Right lobe of liver (tissue), 6 donors: Measurements from ENCODE around the gene MCF2L2. TPM values are rescaled to one million over a fixed set of nuclear protein-coding genes. Genes with fewer than 3 reads are reported as not detected.

Experiments used
- ATAC-seq, 4 donors: fragments of 200-7000 bp; cut with Tn5 transposase; one replicate each; pipeline ENCODE4 v1.9.1; 2020; ENCODE audit warnings: mild to moderate bottlenecking in 4 of 4, moderate library complexity in 4 of 4
- DNase-seq, 3 donors: peaks; one replicate each; pipeline ENCODE4 v3.0.0-alpha.2; 2020
- H3K27ac ChIP-seq, 3 donors: fragments of 200-600 bp; one replicate each; pipeline ENCODE4 v1.8.0; 2022
- H3K27me3 ChIP-seq, 2 donors: fragments of 200-600 bp; one replicate each; pipeline ENCODE4 v1.8.0; 2022
- H3K36me3 ChIP-seq, 4 donors: fragments of 200-600 bp; sonication (generic) in 1 of 4; one replicate each; pipeline versions ENCODE4 v1.5.1 to v1.8.0; 2017 to 2022; ENCODE audit warnings: control low read depth in 1 of 4
- H3K4me1 ChIP-seq, 4 donors: fragments of 200-600 bp; sonication (generic) in 1 of 4; one replicate each; pipeline versions ENCODE4 v1.5.1 to v1.8.0; 2017 to 2022; ENCODE audit warnings: control low read depth in 1 of 4
- H3K4me3 ChIP-seq, 3 donors: fragments of 200-600 bp; one replicate each; pipeline ENCODE4 v1.8.0; 2022
- H3K9me3 ChIP-seq, 4 donors: fragments of 200-600 bp; sonication (generic) in 1 of 4; one replicate each; pipeline versions ENCODE4 v1.5.1 to v1.8.0; 2017 to 2022; ENCODE audit warnings: control low read depth in 1 of 4
- POLR2A ChIP-seq: fragments of 450-650 bp; IDR thresholded peaks from one replicate; pipeline ENCODE4 v1.6.1; 2017; ENCODE audit warnings: antibody characterized with exemption, mild to moderate bottlenecking
- WGBS: methylation state at CpG from one replicate; pipeline ENCODE4 v1.1.6; 2018; ENCODE audit warnings: low coverage, low lambda C conversion rate; ENCODE audit not compliant: insufficient coverage; ENCODE audit errors: missing lambda C conversion rate; 5-methylcytosine and 5-hydroxymethylcytosine counted together
- intact Hi-C, 2 donors: fragments of 100-400 bp; cut with DNase I; formaldehyde crosslinking; loops; one replicate each; pipeline versions ENCODE4 v1.11.2 to v1.14.1; 2022
- total RNA-seq, 6 experiments: library from RNA; depleted of rRNA in 2 of 6; stranded (reverse); fragments of >200 nt in 2 of 6; fragmentation: NEBNext Ultra II Directional in 3 of 6; extraction: Animal tissue kit (Norgen Biotek cat#: 25700) in 3 of 6; gene quantifications; one replicate each; pipeline versions ENCODE4 v1.1.0 to v1.2.4, GENCODE V29; 2016 to 2023
- TF ChIP-seq, protein P1 (sequence below), 4 donors: fragments of 200-600 bp in 3 of 4; fragments of 450-650 bp in 1 of 4; IDR thresholded peaks; one replicate each; pipeline versions ENCODE4 v1.5.1 to v1.8.0; 2016 to 2022; ENCODE audit warnings: antibody characterized with exemption in 4 of 4, mild to moderate bottlenecking in 2 of 4
- donor health status: DM: no; HTN: yes; CAD: no.
- donor health status: DM: no; HTN: no; CAD: no.
- donor health status: DM: no; HTN: no; CAD: no.
- donor health status: DM: no; HTN: yes; CAD: no.
- donor health status: DM: no; HTN: yes; CAD: no.

MCF2L2 gene
- total RNA-seq, 6 experiments from 2014 or later: 0.07 to 0.19 (median 0.17) TPM; not detected in 1

DNA sequence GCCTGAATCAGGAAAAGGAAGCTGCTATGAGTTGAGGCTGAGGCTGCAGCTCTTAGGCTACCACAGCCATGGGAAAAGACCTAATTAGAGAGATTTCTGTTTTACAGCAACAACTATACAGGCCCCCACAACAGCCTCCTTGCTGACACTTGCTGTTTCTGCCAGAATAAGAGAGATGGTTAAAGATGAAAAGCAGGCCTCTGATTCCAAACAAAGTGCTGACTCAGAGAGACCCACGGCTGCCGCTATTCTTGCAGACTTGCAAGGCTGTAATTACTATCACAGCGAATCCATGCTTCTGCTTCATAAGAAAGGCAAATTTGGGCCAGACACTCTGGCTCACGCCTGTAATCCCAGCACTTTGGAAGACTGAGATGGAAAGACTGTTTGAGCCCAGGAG, 41.8 kb downstream of the MCF2L2 start:
- WGBS: 95% methylated on average over 3 of the region's 4 CpGs
- intact Hi-C loops: loop anchor here (5.0 kb wide), 2 partner anchors 204 to 264 kb away; no protein-coding TSS in a partner anchor
- no peaks in the 10 kb centered on the region for H3K27me3 ChIP-seq
- H3K4me3 ChIP-seq: no peak overlapping the region
- H3K36me3 ChIP-seq: no peaks in the 10 kb centered on the region
- H3K27ac ChIP-seq: no peak overlapping the region
- TF ChIP-seq POLR2A: no peak
- TF ChIP-seq, protein P1, sequence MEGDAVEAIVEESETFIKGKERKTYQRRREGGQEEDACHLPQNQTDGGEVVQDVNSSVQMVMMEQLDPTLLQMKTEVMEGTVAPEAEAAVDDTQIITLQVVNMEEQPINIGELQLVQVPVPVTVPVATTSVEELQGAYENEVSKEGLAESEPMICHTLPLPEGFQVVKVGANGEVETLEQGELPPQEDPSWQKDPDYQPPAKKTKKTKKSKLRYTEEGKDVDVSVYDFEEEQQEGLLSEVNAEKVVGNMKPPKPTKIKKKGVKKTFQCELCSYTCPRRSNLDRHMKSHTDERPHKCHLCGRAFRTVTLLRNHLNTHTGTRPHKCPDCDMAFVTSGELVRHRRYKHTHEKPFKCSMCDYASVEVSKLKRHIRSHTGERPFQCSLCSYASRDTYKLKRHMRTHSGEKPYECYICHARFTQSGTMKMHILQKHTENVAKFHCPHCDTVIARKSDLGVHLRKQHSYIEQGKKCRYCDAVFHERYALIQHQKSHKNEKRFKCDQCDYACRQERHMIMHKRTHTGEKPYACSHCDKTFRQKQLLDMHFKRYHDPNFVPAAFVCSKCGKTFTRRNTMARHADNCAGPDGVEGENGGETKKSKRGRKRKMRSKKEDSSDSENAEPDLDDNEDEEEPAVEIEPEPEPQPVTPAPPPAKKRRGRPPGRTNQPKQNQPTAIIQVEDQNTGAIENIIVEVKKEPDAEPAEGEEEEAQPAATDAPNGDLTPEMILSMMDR (IDR thresholded peaks at IDR 0.05): no peak
- ATAC-seq: no peak
- no peaks in the 10 kb centered on the region for H3K4me1 ChIP-seq
- no peak for DNase-seq
- H3K9me3 ChIP-seq: no peaks in the 10 kb centered on the region

DNA sequence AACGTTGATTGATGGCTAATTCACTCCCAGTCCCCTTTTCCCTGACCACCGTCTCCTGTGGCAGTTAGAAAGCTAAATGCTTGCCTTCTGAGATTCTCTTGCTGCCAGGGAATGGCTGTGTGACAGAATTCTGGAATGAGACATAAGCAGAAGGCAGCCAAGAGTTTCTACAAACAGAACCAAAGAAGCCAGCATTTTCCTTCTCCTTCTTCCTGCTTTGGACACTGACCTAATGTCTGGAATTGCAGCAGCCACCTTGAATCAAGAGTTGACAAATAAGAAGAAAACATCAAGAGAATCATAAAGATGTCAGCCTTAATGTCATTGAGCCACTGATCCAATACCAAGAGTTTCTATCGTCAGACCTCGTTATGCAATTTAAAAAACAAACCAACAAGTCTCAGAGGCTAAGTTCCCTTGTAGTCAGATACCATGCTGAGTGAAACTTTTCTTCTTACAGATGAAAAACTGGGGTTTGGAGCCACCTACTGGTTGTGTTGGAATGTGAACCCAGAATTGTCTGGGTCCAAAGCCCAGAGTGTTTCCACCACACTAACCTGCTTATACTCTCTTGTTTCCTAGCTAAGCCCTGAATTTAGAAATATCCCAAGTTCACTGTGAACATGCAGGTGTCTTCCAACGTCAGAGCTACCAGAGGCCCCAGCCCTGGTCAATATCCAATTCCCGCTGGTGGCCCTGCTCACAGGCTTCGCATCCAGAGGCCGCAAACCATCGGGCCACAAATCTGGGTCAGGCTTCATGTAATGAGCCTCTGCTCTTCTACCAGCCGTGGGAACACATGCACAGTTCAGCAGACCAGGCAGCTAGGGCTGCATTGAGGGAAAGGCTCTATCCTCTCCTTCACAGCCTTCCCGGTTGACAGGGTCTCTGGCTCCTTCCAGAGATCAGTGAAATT, 42.5 kb downstream of the MCF2L2 start:
- Histone ChIP-seq H3K9me3 (no peaks in the 10 kb centered on the region), H3K4me3 (no peak overlapping the region), H3K36me3 (no peaks in the 10 kb centered on the region), H3K4me1 (no peaks in the 10 kb centered on the region), H3K27ac (no peak overlapping the region), H3K27me3 (no peaks in the 10 kb centered on the region)
- 42% methylated on average over 6 of the region's 11 CpGs for WGBS
- intact Hi-C loops: loop anchor here (5.0 kb wide), 2 partner anchors 204 to 264 kb away; no protein-coding TSS in a partner anchor
- ATAC-seq (peak; percentile 93 to 94 (median 94)), DNase-seq (no peak)
- TF ChIP-seq, protein P1 (IDR thresholded peaks at IDR 0.05): peak; percentile 71 to 86 (median 77)
- TF ChIP-seq POLR2A: no peak

DNA sequence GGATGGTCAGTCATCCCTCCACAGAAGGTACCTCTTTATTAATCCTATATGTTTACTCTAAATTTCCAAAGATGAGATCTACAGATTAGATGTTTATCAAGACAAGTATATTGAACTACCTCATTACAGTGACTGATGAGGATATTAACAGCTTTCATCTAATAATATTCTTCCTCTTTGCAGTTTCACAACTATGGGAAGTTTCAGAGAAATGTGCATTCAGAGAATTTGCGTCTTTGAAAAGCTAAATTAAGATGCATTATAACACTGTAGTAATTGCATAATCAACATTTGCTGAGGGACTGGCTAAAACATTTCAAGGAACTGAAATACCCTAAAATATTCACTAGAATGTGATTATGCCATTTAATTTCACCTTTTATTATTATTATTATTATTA, 46.7 kb downstream of the MCF2L2 start:
- Histone ChIP-seq H3K27me3 (no peaks in the 10 kb centered on the region), H3K4me3 (no peak overlapping the region), H3K27ac (no peak overlapping the region), H3K4me1 (no peaks in the 10 kb centered on the region), H3K9me3 (no peaks in the 10 kb centered on the region), H3K36me3 (no peaks in the 10 kb centered on the region)
- TF ChIP-seq, protein P1 (IDR thresholded peaks at IDR 0.05): no peak
- no peak for TF ChIP-seq POLR2A
- no peak for DNase-seq
- no peak for ATAC-seq
- WGBS: 30% methylated on average over 1 of the region's 1 CpG
- intact Hi-C loops: no loop called here

DNA sequence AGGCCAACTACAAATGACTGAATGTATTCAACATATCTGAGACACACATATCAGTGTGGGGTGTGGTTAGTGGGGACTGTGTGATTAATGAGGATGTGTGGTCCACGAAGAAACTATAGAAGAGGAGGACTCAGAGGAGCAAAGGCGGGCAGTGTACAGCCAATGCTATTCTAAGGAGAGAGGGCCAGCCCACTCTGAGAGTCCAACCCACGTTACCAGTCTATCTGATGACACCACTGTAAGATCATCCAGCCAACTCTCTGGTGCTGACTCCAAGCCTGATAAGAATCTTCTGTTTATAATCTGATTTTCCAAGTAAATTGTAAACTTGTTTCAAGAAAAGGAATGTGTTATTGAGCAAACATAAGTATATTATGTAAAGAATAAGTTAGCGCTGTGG, 47.2 kb downstream of the MCF2L2 start:
- H3K36me3 ChIP-seq: no peaks in the 10 kb centered on the region
- H3K27me3 ChIP-seq: no peaks in the 10 kb centered on the region
- intact Hi-C loops: no loop called here
- no peaks in the 10 kb centered on the region for H3K4me1 ChIP-seq
- H3K27ac ChIP-seq: no peak overlapping the region
- TF ChIP-seq, protein P1 (IDR thresholded peaks at IDR 0.05): no peak
- no peak for TF ChIP-seq POLR2A
- H3K9me3 ChIP-seq: no peaks in the 10 kb centered on the region
- ATAC-seq (no peak), DNase-seq (no peak)
- 42% methylated on average over 3 of the region's 4 CpGs for WGBS
- no peak overlapping the region for H3K4me3 ChIP-seq
